GM18505 (cell line): ENCODE results near the gene CDH3.

Experiments
- ATAC-seq: cut with Tn5 transposase; IDR thresholded peaks from one replicate; pipeline ENCODE4 v1.9.1; 2021; ENCODE audit not compliant: unreplicated experiment
- POLR2A ChIP-seq: IDR thresholded peaks from 4 replicates; pipeline ENCODE4 v1.6.1; 2011; ENCODE audit warnings: borderline replicate concordance; ENCODE audit not compliant: insufficient read depth, insufficient read length; ENCODE audit errors: extremely low read depth

CDH3 gene

GRCh38 chr16:68659412-68660358 lies 14.6 kb downstream of the CDH3 start:
- no peak for TF ChIP-seq POLR2A
- ATAC-seq: no peak

GRCh38 chr16:68660359-68660795 lies 15.3 kb downstream of the CDH3 start:
- no peak for ATAC-seq
- TF ChIP-seq POLR2A: no peak

GRCh38 chr16:68662035-68662434 lies 16.9 kb downstream of the CDH3 start:
- no peak for ATAC-seq
- TF ChIP-seq POLR2A: no peak

- TF ChIP-seq POLR2A: no peak
- ATAC-seq: no peak
Observed at GRCh38 chr16:68664297-68664696, 19.2 kb downstream of the CDH3 start.

GRCh38 chr16:68665501-68665900 lies 20.4 kb downstream of the CDH3 start:
- no peak for TF ChIP-seq POLR2A
- no peak for ATAC-seq

- TF ChIP-seq POLR2A: no peak
- ATAC-seq: no peak
Observed at GRCh38 chr16:68668266-68668665, 23.2 kb downstream of the CDH3 start.

GRCh38 chr16:68676113-68676860 lies 31.2 kb downstream of the CDH3 start:
- ATAC-seq: no peak
- TF ChIP-seq POLR2A: no peak

GRCh38 chr16:68681038-68681437 lies 35.9 kb downstream of the CDH3 start:
- TF ChIP-seq POLR2A: no peak
- no peak for ATAC-seq

- TF ChIP-seq POLR2A: no peak
- no peak for ATAC-seq
Observed at GRCh38 chr16:68685685-68686478, 40.8 kb downstream of the CDH3 start.

GRCh38 chr16:68686905-68687304 lies 41.8 kb downstream of the CDH3 start:
- ATAC-seq: no peak

GRCh38 chr16:68689921-68690320 lies 44.8 kb downstream of the CDH3 start:
- ATAC-seq: no peak

More at GRCh38 chr16:68686905-68687304, 41.8 kb downstream of the CDH3 start:
- TF ChIP-seq POLR2A: no peak

GRCh38 chr16:68695575-68695974 lies 50.5 kb downstream of the CDH3 start:
- no peak for TF ChIP-seq POLR2A
- ATAC-seq: no peak

More at GRCh38 chr16:68689921-68690320, 44.8 kb downstream of the CDH3 start:
- no peak for TF ChIP-seq POLR2A

- TF ChIP-seq POLR2A: no peak
- no peak for ATAC-seq
Observed at GRCh38 chr16:68696514-68696913, 51.4 kb downstream of the CDH3 start.
